ENCODE data around the gene LRCOL1.
"Not testable (repeated sequence)": the region's sequence is repeated elsewhere in the genome, so short reads cannot be mapped to it uniquely, and the experiment has no call there.

The LRCOL1 gene

GRCh38 chr12:132600048-132601032 lies 10.0 kb downstream of the LRCOL1 start:
- DNase-seq = no peak

GRCh38 chr12:132599502-132599901 lies 10.9 kb downstream of the LRCOL1 start:
- not testable (repeated sequence) for DNase-seq

- DNase-seq = no peak
Measured at GRCh38 chr12:132597333-132598316, 12.8 kb downstream of the LRCOL1 start.

- no peak for DNase-seq
Measured at GRCh38 chr12:132596016-132596415, 14.4 kb downstream of the LRCOL1 start.

GRCh38 chr12:132595183-132595582 lies 15.2 kb downstream of the LRCOL1 start:
- DNase-seq = no peak

GRCh38 chr12:132593938-132594358 lies 16.4 kb downstream of the LRCOL1 start:
- no peak for DNase-seq

GRCh38 chr12:132593521-132593920 lies 16.9 kb downstream of the LRCOL1 start:
- DNase-seq = no peak

- DNase-seq = no peak
Measured at GRCh38 chr12:132593071-132593470, 17.3 kb downstream of the LRCOL1 start.

- DNase-seq = no peak
Measured at GRCh38 chr12:132592282-132592970, 18.0 kb downstream of the LRCOL1 start.

- DNase-seq = no peak
Measured at GRCh38 chr12:132591107-132591935, 19.1 kb downstream of the LRCOL1 start.

GRCh38 chr12:132588821-132589669 lies 21.3 kb downstream of the LRCOL1 start:
- no peak for DNase-seq

- DNase-seq = no peak
Measured at GRCh38 chr12:132588319-132588718, 22.1 kb downstream of the LRCOL1 start.

- DNase-seq = no peak
Measured at GRCh38 chr12:132587781-132588180, 22.6 kb downstream of the LRCOL1 start.

- no peak for DNase-seq
Measured at GRCh38 chr12:132586929-132587328, 23.5 kb downstream of the LRCOL1 start.

- DNase-seq = no peak
Measured at GRCh38 chr12:132585177-132585576, 25.2 kb downstream of the LRCOL1 start.

- no peak for DNase-seq
Measured at GRCh38 chr12:132584429-132584828, 26.0 kb downstream of the LRCOL1 start.

- DNase-seq = no peak
Measured at GRCh38 chr12:132583736-132584135, 26.6 kb downstream of the LRCOL1 start.

GRCh38 chr12:132583411-132583710 lies 27.0 kb downstream of the LRCOL1 start:
- DNase-seq = no peak

GRCh38 chr12:132582582-132583410 lies 27.6 kb downstream of the LRCOL1 start:
- no peak for DNase-seq

GRCh38 chr12:132582058-132582420 lies 28.3 kb downstream of the LRCOL1 start:
- no peak for DNase-seq

All from effector CD8-positive, alpha-beta T cell (primary cell).